ENCODE measurements around the gene FHOD1. TPM values are rescaled to one million over a fixed set of nuclear protein-coding genes. Genes with fewer than 3 reads are reported as not detected.

FHOD1 gene
- total and polyA plus RNA-seq, 9 donors = 9.7 to 31.1 (median 21.4) TPM

DNA sequence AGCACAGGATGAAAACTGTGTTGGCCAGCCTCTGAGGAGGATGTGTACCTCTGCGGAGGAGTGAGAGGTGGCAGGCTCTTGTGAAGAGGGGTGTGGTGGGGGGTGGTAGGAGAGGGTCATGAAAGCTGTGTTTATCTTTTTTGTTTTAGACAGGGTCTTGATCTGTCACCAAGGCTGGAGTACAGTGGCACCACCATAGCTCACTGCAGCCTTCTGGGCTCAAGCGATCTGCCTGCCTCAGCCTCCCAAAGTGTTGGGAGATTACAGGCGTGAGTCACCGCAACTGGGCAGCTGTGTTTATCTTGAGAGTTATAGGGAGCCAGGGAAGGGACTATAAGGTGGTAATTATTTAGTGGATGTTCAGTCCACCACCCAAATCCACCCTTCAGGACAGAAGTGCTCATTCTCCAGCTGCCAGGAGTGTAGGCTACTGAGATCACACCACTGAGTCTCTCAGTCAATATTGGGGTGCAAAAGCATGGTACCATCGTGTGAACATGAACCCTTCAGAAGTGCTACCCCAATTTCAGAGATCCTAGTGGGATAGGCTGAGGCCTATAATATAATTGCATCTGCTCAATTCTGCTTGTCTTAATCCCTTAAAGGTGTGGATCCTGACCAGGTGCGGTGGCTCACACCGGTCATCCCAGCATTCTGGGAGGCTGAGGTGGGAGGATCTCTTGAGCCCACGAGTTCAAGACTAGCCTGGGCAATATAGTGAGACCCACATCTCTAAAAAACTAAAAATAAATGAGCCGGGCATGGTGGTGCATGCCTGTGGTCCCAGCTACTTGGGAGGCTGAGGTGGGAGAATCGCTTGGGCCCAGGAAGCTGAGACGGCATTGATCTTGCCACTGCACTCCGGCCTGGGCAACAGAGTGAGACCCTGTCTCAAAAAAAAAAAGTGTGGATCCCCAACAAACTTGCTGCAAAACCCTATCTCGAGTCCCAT is 56.6 kb downstream of the FHOD1 start:
- H3K27ac ChIP-seq (ENCODE audit: low read length) = peak overlapping the region; percentile 53
- H3K4me1 ChIP-seq (ENCODE audit: control insufficient read depth, insufficient read depth, low read length) = peaks cover 75% of the 10 kb centered on the region
- peaks cover 25% of the 10 kb centered on the region for H3K36me3 ChIP-seq (ENCODE audit: control insufficient read depth, insufficient read depth, low read length)
- no peaks in the 10 kb centered on the region for H3K27me3 ChIP-seq (ENCODE audit: control insufficient read depth, insufficient read depth, low read length)
- H3K4me3 ChIP-seq (ENCODE audit: low read length) = no peak overlapping the region
- no peak for DNase-seq
- no peaks in the 10 kb centered on the region for H3K9me3 ChIP-seq (replicated peaks; ENCODE audit: control insufficient read depth, low read depth, low read length)
- WGBS (ENCODE audit: insufficient coverage) = 68% methylated on average over 4 of the region's 13 CpGs

- peaks cover 18% of the 10 kb centered on the region for H3K36me3 ChIP-seq (ENCODE audit: control insufficient read depth, insufficient read depth, low read length)
- H3K27ac ChIP-seq (ENCODE audit: low read length) = peak within 1 kb of the TSS; percentile 53
- no peaks in the 10 kb centered on the region for H3K9me3 ChIP-seq (replicated peaks; ENCODE audit: control insufficient read depth, low read depth, low read length)
- peak within 1 kb of the TSS; percentile 22 for H3K4me3 ChIP-seq (ENCODE audit: low read length)
- H3K4me1 ChIP-seq (ENCODE audit: control insufficient read depth, insufficient read depth, low read length) = peaks cover 81% of the 10 kb centered on the region
- no peaks in the 10 kb centered on the region for H3K27me3 ChIP-seq (ENCODE audit: control insufficient read depth, insufficient read depth, low read length)
- DNase-seq = no peak
- WGBS (ENCODE audit: insufficient coverage) = 21% methylated on average over 3 of the region's 6 CpGs
These were observed 57.2 kb downstream of the FHOD1 start, which contains the start of gene EXOC3L1 for GRCh38 chr16:67190041-67190440. TSS of gene EXOC3L1 (minus strand) at chr16:67190136. CDS start at chr16:67189676, 460 bp downstream.

DNA sequence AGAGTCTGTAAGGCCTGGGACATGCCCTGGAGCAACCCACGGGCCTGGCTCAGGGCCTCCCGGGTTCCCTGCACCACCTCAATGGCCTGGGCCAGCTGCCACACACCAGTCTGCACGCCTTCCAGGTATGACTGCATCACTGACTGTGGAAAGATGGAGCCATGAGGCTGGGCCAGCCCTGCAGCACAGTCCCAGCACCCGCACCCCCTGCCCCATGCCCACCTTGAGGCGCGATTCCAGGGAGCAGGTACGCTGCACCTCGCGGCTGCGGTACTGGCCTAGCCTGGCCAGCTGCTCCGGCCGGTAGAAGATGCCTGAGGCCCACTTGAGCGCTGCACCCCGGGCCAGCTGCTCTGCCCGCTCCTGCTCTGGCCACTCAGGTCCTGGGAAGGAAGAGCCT is 58.5 kb downstream of the FHOD1 start:
- no peak overlapping the region for H3K27ac ChIP-seq (ENCODE audit: low read length)
- DNase-seq = no peak
- 88% methylated on average over 7 of the region's 15 CpGs for WGBS (ENCODE audit: insufficient coverage)
- H3K4me1 ChIP-seq (ENCODE audit: control insufficient read depth, insufficient read depth, low read length) = peaks cover 88% of the 10 kb centered on the region
- H3K4me3 ChIP-seq (ENCODE audit: low read length) = no peak overlapping the region
- H3K36me3 ChIP-seq (ENCODE audit: control insufficient read depth, insufficient read depth, low read length) = peaks cover 6% of the 10 kb centered on the region
- no peaks in the 10 kb centered on the region for H3K27me3 ChIP-seq (ENCODE audit: control insufficient read depth, insufficient read depth, low read length)
- H3K9me3 ChIP-seq (replicated peaks; ENCODE audit: control insufficient read depth, low read depth, low read length) = no peaks in the 10 kb centered on the region

GRCh38 chr16:67188323-67188722 is 59.0 kb downstream of the FHOD1 start:
- H3K4me3 ChIP-seq (ENCODE audit: low read length) = no peak overlapping the region
- no peaks in the 10 kb centered on the region for H3K9me3 ChIP-seq (replicated peaks; ENCODE audit: control insufficient read depth, low read depth, low read length)
- peaks cover 84% of the 10 kb centered on the region for H3K4me1 ChIP-seq (ENCODE audit: control insufficient read depth, insufficient read depth, low read length)
- H3K27me3 ChIP-seq (ENCODE audit: control insufficient read depth, insufficient read depth, low read length) = no peaks in the 10 kb centered on the region
- peaks cover under 1% of the 10 kb centered on the region for H3K36me3 ChIP-seq (ENCODE audit: control insufficient read depth, insufficient read depth, low read length)
- H3K27ac ChIP-seq (ENCODE audit: low read length) = no peak overlapping the region
- no peak for DNase-seq
- 30% methylated on average over 2 of the region's 4 CpGs for WGBS (ENCODE audit: insufficient coverage)

GRCh38 chr16:67187175-67187890 is 59.9 kb downstream of the FHOD1 start:
- Histone ChIP-seq H3K27ac (ENCODE audit: low read length) (peak overlapping the region; percentile 63), H3K4me1 (ENCODE audit: control insufficient read depth, insufficient read depth, low read length) (peaks cover 82% of the 10 kb centered on the region), H3K27me3 (ENCODE audit: control insufficient read depth, insufficient read depth, low read length) (no peaks in the 10 kb centered on the region), H3K36me3 (ENCODE audit: control insufficient read depth, insufficient read depth, low read length) (no peaks in the 10 kb centered on the region), H3K9me3 (replicated peaks; ENCODE audit: control insufficient read depth, low read depth, low read length) (no peaks in the 10 kb centered on the region), H3K4me3 (ENCODE audit: low read length) (no peak overlapping the region)
- 76% methylated on average over 21 of the region's 26 CpGs for WGBS (ENCODE audit: insufficient coverage)
- peak; percentile 84 for DNase-seq

DNA sequence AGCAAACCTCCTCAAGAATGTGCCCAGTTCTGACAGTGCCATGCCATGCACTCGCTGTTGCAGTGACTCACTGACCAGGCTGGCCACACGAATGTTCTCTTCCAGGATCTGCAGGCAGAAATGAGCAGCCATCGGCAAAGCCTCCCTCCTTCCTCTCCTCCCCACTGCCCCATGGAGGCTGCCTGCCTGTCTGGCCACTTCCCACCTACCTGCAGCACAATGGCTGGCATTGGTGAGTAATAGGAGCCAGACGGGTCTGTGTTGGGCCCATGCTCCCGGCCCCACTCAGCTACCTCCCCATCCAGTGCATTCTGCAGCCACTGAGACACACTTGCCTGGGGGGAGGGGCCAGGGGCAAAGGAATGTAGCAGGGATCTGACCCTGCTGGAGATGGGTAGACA is 60.7 kb downstream of the FHOD1 start:
- no peaks in the 10 kb centered on the region for H3K27me3 ChIP-seq (ENCODE audit: control insufficient read depth, insufficient read depth, low read length)
- H3K4me1 ChIP-seq (ENCODE audit: control insufficient read depth, insufficient read depth, low read length) = peaks cover 79% of the 10 kb centered on the region
- H3K27ac ChIP-seq (ENCODE audit: low read length) = no peak overlapping the region
- no peak overlapping the region for H3K4me3 ChIP-seq (ENCODE audit: low read length)
- H3K9me3 ChIP-seq (replicated peaks; ENCODE audit: control insufficient read depth, low read depth, low read length) = no peaks in the 10 kb centered on the region
- 69% methylated on average over 2 of the region's 5 CpGs for WGBS (ENCODE audit: insufficient coverage)
- DNase-seq = no peak
- H3K36me3 ChIP-seq (ENCODE audit: control insufficient read depth, insufficient read depth, low read length) = no peaks in the 10 kb centered on the region

- Histone ChIP-seq H3K27me3 (ENCODE audit: control insufficient read depth, insufficient read depth, low read length) (no peaks in the 10 kb centered on the region), H3K9me3 (replicated peaks; ENCODE audit: control insufficient read depth, low read depth, low read length) (no peaks in the 10 kb centered on the region), H3K4me1 (ENCODE audit: control insufficient read depth, insufficient read depth, low read length) (peaks cover 71% of the 10 kb centered on the region), H3K27ac (ENCODE audit: low read length) (no peak overlapping the region), H3K4me3 (ENCODE audit: low read length) (no peak overlapping the region), H3K36me3 (ENCODE audit: control insufficient read depth, insufficient read depth, low read length) (peaks cover 3% of the 10 kb centered on the region)
- no peak for DNase-seq
- 15% methylated on average over 4 of the region's 12 CpGs for WGBS (ENCODE audit: insufficient coverage)
These were observed 61.6 kb downstream of the FHOD1 start for GRCh38 chr16:67185651-67186134.

GRCh38 chr16:67184995-67185650 is 62.2 kb downstream of the FHOD1 start:
- Histone ChIP-seq H3K27ac (ENCODE audit: low read length) (no peak overlapping the region), H3K36me3 (ENCODE audit: control insufficient read depth, insufficient read depth, low read length) (peaks cover 7% of the 10 kb centered on the region), H3K4me1 (ENCODE audit: control insufficient read depth, insufficient read depth, low read length) (peaks cover 66% of the 10 kb centered on the region), H3K4me3 (ENCODE audit: low read length) (peak overlapping the region; percentile 15), H3K27me3 (ENCODE audit: control insufficient read depth, insufficient read depth, low read length) (no peaks in the 10 kb centered on the region), H3K9me3 (replicated peaks; ENCODE audit: control insufficient read depth, low read depth, low read length) (no peaks in the 10 kb centered on the region)
- DNase-seq = peak; percentile 94
- WGBS (ENCODE audit: insufficient coverage) = 9% methylated on average over 41 of the region's 43 CpGs

DNA sequence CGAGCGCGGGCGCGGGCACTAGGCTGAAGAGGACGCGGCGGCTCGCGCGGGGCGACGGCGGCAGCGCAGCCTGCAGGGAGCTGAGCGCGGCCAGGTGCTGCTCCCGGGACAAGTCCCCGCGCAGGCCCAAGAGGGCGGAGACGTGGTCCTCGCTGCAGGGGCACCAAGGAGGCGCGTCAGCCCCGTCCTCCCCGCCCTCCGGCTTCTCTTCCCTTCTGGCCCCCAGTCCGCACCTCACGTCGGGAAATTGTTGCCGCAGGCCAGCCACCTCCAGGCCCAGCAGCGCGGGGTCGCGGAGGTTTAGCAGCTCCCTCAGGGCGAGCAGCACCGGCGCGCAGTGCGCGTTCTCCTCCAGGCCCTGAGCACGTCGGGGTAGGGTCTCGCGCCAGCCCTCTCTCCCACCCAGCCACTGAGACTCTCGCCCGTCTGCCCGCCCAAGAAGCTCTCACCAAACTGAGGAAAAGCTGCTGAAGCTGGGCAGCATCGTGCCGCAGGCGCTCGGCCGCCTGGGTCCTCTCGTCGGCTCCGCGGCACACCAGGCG is 62.8 kb downstream of the FHOD1 start:
- Histone ChIP-seq H3K27ac (ENCODE audit: low read length) (peak overlapping the region; percentile 94), H3K4me3 (ENCODE audit: low read length) (peak overlapping the region; percentile 70), H3K9me3 (replicated peaks; ENCODE audit: control insufficient read depth, low read depth, low read length) (no peaks in the 10 kb centered on the region), H3K36me3 (ENCODE audit: control insufficient read depth, insufficient read depth, low read length) (peaks cover 7% of the 10 kb centered on the region), H3K27me3 (ENCODE audit: control insufficient read depth, insufficient read depth, low read length) (no peaks in the 10 kb centered on the region), H3K4me1 (ENCODE audit: control insufficient read depth, insufficient read depth, low read length) (peaks cover 61% of the 10 kb centered on the region)
- DNase-seq = no peak
- WGBS (ENCODE audit: insufficient coverage) = 4% methylated on average over 58 of the region's 59 CpGs
